Measurements from ENCODE around the gene TMEM79. TPM values are rescaled to one million over a fixed set of nuclear protein-coding genes. Genes with fewer than 3 reads are reported as not detected.

Gene TMEM79
- polyA plus RNA-seq, 1 of the 3 experiments (the other 2 are of a cell fraction) = 4.5 TPM

DNA sequence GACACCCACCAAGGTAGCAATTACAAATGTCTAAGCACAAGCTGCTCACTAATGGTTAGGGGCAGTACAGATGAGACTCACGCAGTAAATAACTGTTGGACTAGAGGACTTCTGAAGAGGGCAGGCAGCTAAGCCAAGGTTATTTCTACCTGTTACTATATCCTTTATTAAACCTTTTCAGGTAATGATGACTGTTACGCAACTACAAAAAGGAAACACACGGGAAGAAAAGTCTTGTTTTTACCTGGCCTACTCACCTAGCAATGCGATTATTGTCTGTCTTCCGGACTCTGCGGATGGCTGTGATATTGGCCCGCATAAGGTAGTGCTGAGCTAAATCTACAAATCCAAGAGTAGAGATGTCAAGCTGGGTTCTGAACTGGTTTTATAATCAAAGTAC, 32.8 kb downstream of the TMEM79 start:
- H3K9me3 ChIP-seq = no peaks in the 10 kb centered on the region
- H3K4me2 ChIP-seq = no peak overlapping the region
- 0 out of 2 replicates have a peak, but pooled peaks cover 5% of the 10 kb centered on the region for H3K79me2 ChIP-seq (ENCODE audit: insufficient read depth)
- H3K4me1 ChIP-seq (ENCODE audit: control insufficient read depth in 1 of 2, insufficient read depth in 2 of 2, low read depth in 1 of 2, low read length in 1 of 2) = no peaks in the 10 kb centered on the region
- 0 out of 2 replicates have a peak, but pooled peaks cover 3% of the 10 kb centered on the region for H4K20me1 ChIP-seq (ENCODE audit: insufficient read depth)
- no peak overlapping the region for H2AFZ ChIP-seq (ENCODE audit: low read depth)
- 89% methylated on average over 7 of the region's 7 CpGs for WGBS (ENCODE audit: low lambda C conversion rate)
- peaks cover 87 to 98% of the 10 kb centered on the region in 2 experiments for H3K36me3 ChIP-seq (replicated peaks in 1 of 2; ENCODE audit: control insufficient read depth in 1 of 2, insufficient read depth in 2 of 2, low read length in 1 of 2)
- peaks cover 14% of the 10 kb centered on the region for H3F3A ChIP-seq (replicated peaks; ENCODE audit: insufficient read depth)
- no peak for TF ChIP-seq MXI1 (IDR thresholded peaks at IDR 0.05; ENCODE audit: low read depth, low read length)
- no peak for TF ChIP-seq RFX5 (IDR thresholded peaks at IDR 0.05; ENCODE audit: low read length)
- TF ChIP-seq GATA2 (CRISPR knock-in tag; IDR thresholded peaks at IDR 0.05) = no peak
- TF ChIP-seq, protein P1, sequence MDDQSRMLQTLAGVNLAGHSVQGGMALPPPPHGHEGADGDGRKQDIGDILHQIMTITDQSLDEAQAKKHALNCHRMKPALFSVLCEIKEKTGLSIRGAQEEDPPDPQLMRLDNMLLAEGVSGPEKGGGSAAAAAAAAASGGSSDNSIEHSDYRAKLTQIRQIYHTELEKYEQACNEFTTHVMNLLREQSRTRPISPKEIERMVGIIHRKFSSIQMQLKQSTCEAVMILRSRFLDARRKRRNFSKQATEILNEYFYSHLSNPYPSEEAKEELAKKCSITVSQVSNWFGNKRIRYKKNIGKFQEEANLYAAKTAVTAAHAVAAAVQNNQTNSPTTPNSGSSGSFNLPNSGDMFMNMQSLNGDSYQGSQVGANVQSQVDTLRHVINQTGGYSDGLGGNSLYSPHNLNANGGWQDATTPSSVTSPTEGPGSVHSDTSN (IDR thresholded peaks at IDR 0.05) = no peak
- no peak for TF ChIP-seq EZH2phosphoT487 (IDR thresholded peaks at IDR 0.05; ENCODE audit: borderline replicate concordance, low read depth)
- TF ChIP-seq, protein P2, sequence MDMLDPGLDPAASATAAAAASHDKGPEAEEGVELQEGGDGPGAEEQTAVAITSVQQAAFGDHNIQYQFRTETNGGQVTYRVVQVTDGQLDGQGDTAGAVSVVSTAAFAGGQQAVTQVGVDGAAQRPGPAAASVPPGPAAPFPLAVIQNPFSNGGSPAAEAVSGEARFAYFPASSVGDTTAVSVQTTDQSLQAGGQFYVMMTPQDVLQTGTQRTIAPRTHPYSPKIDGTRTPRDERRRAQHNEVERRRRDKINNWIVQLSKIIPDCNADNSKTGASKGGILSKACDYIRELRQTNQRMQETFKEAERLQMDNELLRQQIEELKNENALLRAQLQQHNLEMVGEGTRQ (IDR thresholded peaks at IDR 0.05; ENCODE audit: borderline replicate concordance, low read depth, low read length) = no peak
- TF ChIP-seq, protein P3, sequence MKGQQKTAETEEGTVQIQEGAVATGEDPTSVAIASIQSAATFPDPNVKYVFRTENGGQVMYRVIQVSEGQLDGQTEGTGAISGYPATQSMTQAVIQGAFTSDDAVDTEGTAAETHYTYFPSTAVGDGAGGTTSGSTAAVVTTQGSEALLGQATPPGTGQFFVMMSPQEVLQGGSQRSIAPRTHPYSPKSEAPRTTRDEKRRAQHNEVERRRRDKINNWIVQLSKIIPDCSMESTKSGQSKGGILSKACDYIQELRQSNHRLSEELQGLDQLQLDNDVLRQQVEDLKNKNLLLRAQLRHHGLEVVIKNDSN (IDR thresholded peaks at IDR 0.05; ENCODE audit: borderline replicate concordance, low read depth) = no peak
- TF ChIP-seq MEF2A (IDR thresholded peaks at IDR 0.05; ENCODE audit: borderline replicate concordance, low read depth) = no peak
- no peak for TF ChIP-seq TCF12 (IDR thresholded peaks at IDR 0.05)
- no peak for TF ChIP-seq SMC3 (IDR thresholded peaks at IDR 0.05; ENCODE audit: low read depth, low read length)
- TF ChIP-seq, protein P4, sequence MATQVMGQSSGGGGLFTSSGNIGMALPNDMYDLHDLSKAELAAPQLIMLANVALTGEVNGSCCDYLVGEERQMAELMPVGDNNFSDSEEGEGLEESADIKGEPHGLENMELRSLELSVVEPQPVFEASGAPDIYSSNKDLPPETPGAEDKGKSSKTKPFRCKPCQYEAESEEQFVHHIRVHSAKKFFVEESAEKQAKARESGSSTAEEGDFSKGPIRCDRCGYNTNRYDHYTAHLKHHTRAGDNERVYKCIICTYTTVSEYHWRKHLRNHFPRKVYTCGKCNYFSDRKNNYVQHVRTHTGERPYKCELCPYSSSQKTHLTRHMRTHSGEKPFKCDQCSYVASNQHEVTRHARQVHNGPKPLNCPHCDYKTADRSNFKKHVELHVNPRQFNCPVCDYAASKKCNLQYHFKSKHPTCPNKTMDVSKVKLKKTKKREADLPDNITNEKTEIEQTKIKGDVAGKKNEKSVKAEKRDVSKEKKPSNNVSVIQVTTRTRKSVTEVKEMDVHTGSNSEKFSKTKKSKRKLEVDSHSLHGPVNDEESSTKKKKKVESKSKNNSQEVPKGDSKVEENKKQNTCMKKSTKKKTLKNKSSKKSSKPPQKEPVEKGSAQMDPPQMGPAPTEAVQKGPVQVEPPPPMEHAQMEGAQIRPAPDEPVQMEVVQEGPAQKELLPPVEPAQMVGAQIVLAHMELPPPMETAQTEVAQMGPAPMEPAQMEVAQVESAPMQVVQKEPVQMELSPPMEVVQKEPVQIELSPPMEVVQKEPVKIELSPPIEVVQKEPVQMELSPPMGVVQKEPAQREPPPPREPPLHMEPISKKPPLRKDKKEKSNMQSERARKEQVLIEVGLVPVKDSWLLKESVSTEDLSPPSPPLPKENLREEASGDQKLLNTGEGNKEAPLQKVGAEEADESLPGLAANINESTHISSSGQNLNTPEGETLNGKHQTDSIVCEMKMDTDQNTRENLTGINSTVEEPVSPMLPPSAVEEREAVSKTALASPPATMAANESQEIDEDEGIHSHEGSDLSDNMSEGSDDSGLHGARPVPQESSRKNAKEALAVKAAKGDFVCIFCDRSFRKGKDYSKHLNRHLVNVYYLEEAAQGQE (IDR thresholded peaks at IDR 0.05; ENCODE audit: low read depth, low read length) = no peak
- TF ChIP-seq TAF1 (IDR thresholded peaks at IDR 0.05; ENCODE audit: borderline replicate concordance, low read depth, low read length) = no peak
- TF ChIP-seq FOXM1 (IDR thresholded peaks at IDR 0.05; ENCODE audit: low read depth) = no peak
- no peak for TF ChIP-seq TEAD4 (IDR thresholded peaks at IDR 0.05; ENCODE audit: borderline replicate concordance, insufficient read depth)
- no peak for TF ChIP-seq ELF1 (IDR thresholded peaks at IDR 0.05)
- TF ChIP-seq RXRA (IDR thresholded peaks at IDR 0.05; ENCODE audit: borderline replicate concordance, low read depth) = no peak
- TF ChIP-seq, protein P5, sequence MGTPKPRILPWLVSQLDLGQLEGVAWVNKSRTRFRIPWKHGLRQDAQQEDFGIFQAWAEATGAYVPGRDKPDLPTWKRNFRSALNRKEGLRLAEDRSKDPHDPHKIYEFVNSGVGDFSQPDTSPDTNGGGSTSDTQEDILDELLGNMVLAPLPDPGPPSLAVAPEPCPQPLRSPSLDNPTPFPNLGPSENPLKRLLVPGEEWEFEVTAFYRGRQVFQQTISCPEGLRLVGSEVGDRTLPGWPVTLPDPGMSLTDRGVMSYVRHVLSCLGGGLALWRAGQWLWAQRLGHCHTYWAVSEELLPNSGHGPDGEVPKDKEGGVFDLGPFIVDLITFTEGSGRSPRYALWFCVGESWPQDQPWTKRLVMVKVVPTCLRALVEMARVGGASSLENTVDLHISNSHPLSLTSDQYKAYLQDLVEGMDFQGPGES (IDR thresholded peaks at IDR 0.05; ENCODE audit: low read depth, low read length) = no peak
- TF ChIP-seq SIN3A (IDR thresholded peaks at IDR 0.05; ENCODE audit: borderline replicate concordance, low read depth, low read length) = no peak
- TF ChIP-seq EP300 (IDR thresholded peaks at IDR 0.05; ENCODE audit: borderline replicate concordance in 1 of 2, low read depth in 1 of 2, low read length in 1 of 2) = no peak
- no peak for DNase-seq
- CTCF ChIA-PET = interaction anchor here (1.6 kb wide), 1 partner anchor 10 kb away, joined by 5 read pairs; no protein-coding TSS in a partner anchor
- H3K27ac ChIP-seq (ENCODE audit: low read depth in 2 of 2, low read length in 1 of 2) = no peak overlapping the region
- H3K4me3 ChIP-seq (ENCODE audit: low read depth in 2 of 2, low read length in 1 of 2) = no peak overlapping the region
- POLR2A ChIA-PET = no interaction called here
- H3K27me3 ChIP-seq (ENCODE audit: insufficient read depth) = no peaks in the 10 kb centered on the region
- H3K9ac ChIP-seq = no peak overlapping the region
- no peaks in the 10 kb centered on the region for H3K9me2 ChIP-seq
